Smooth muscle cell (in vitro differentiated cells): ENCODE data around the gene ZNF655. TPM values are rescaled to one million over a fixed set of nuclear protein-coding genes. Genes with fewer than 3 reads are reported as not detected.

Source experiments
- DNase-seq: peaks from one replicate; lab custom pipeline; 2025; ENCODE audit not compliant: unreplicated experiment; lab: John Stamatoyannopoulos, UW
- H2AFZ ChIP-seq: fragments of 200-600 bp; sonication (generic); 2 replicates; pipeline ENCODE4 v1.6.0; 2016; ENCODE audit warnings: antibody characterized with exemption, low read depth, mild to moderate bottlenecking
- H3F3A ChIP-seq: fragments of 200-600 bp; sonication (generic); 2 replicates; pipeline ENCODE4 v1.6.0; 2017; ENCODE audit warnings: antibody characterized with exemption, low read depth
- H3K27ac ChIP-seq: fragments of 200-600 bp; sonication (generic); 2 replicates; pipeline ENCODE4 v1.5.1; 2016; ENCODE audit warnings: low read depth, mild to moderate bottlenecking
- H3K27me3 ChIP-seq: fragments of 200-600 bp; sonication (generic); 2 replicates; pipeline ENCODE4 v1.6.1; 2016; ENCODE audit warnings: low read depth, mild to moderate bottlenecking
- H3K36me3 ChIP-seq: fragments of 200-600 bp; sonication (generic); 2 replicates; pipeline ENCODE4 v1.5.1; 2016; ENCODE audit warnings: low read depth
- H3K4me1 ChIP-seq: fragments of 200-600 bp; sonication (generic); 2 replicates; pipeline ENCODE4 v1.5.1; 2016; ENCODE audit warnings: low read depth
- H3K4me2 ChIP-seq: fragments of 200-600 bp; sonication (generic); 2 replicates; pipeline ENCODE4 v1.6.0; 2016; ENCODE audit warnings: mild to moderate bottlenecking
- H3K4me3 ChIP-seq: fragments of 200-600 bp; sonication (generic); 2 replicates; pipeline ENCODE4 v1.5.1; 2016; ENCODE audit warnings: mild to moderate bottlenecking
- H3K79me2 ChIP-seq: fragments of 200-600 bp; sonication (generic); 2 replicates; pipeline ENCODE4 v1.6.0; 2016; ENCODE audit warnings: low read depth, mild to moderate bottlenecking
- H3K9ac ChIP-seq: fragments of 200-600 bp; sonication (generic); 2 replicates; pipeline ENCODE4 v1.6.0; 2016; ENCODE audit warnings: low read depth
- H3K9me3 ChIP-seq: fragments of 200-600 bp; sonication (generic); replicated peaks from 2 replicates; pipeline ENCODE4 v1.5.1; 2016; ENCODE audit warnings: low read depth
- H4K20me1 ChIP-seq: fragments of 200-600 bp; sonication (generic); 2 replicates; pipeline ENCODE4 v1.6.0; 2016; ENCODE audit warnings: low read depth
- WGBS: methylation state at CpG from one replicate; pipeline ENCODE4 v1.1.7; 2016; ENCODE audit warnings: low lambda C conversion rate; 5-methylcytosine and 5-hydroxymethylcytosine counted together
- polyA plus RNA-seq: library from polyadenylated mRNA; unstranded; fragments of >200 nt; fragmentation: Nextera tagmentation; extraction: Ambion mirVana; gene quantifications from 2 replicates; pipeline ENCODE4 v1.2.1, GENCODE V29; 2016
- total RNA-seq: library from RNA; depleted of rRNA; stranded (reverse); fragments of >200 nt; gene quantifications from 2 replicates; pipeline ENCODE4 v1.2.3, GENCODE V29; 2014
- TF ChIP-seq, protein P1 (sequence below): fragments of 200-600 bp; sonication (generic); IDR thresholded peaks from 2 replicates; pipeline ENCODE4 v1.5.1; 2017; ENCODE audit warnings: borderline replicate concordance, mild to moderate bottlenecking, antibody characterized with exemption; ENCODE audit not compliant: insufficient read depth, poor library complexity, severe bottlenecking

The ZNF655 gene
- total and polyA plus RNA-seq, 2 experiments from 2014 or later: 21.6 to 67.2 TPM

DNA sequence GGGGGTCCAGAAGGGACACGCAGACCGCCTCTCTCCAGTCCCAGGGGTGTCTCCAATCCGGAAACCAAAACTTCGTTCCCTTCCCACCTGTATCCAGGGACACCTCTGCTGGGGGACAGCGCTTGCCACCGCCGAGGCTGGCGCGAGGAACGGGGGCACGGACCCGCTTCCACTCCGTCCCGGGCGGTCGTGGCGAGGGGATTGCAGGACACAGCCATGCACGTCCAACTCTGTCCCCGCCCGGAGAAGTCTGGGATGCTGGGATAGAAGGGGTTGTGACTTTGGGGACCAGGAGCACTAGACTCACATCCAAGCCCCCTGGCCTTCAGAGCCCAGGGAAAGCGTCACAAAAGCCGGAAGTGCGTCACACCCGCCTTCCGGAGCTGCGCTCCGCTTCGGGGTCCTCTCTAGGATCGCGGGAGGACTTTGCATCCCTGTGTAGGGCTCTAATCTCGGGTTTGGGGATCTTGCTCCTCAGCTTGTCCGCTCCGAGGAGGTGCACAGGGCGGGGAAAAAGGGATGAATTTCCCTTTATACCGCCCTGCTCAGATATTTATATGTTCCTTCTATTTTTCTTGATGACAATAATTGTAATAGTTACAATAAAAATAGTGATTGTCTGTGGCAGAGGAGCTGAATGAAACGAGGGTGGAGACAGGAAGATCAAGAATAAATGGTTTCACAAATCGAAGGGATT lies 6.5 kb upstream of the ZNF655 start, which contains the start of gene FAM200A:
FAM200A (minus strand) TSS at position 348 of the 697 bp plus-strand sequence. CDS start 3,707 bp downstream, outside the sequence.
- Histone ChIP-seq H3K4me2 (peak within 1 kb of the TSS; percentile 96), H3K4me1 (peaks cover 4% of the 10 kb centered on the region), H3K9ac (peak within 1 kb of the TSS; percentile 97), H4K20me1 (no peaks in the 10 kb centered on the region), H3F3A (no peaks in the 10 kb centered on the region), H3K27ac (peak within 1 kb of the TSS; percentile 43), H2AFZ (peak within 1 kb of the TSS; percentile 99), H3K27me3 (no peaks in the 10 kb centered on the region), H3K4me3 (peak within 1 kb of the TSS; percentile 95), H3K36me3 (peaks cover 16% of the 10 kb centered on the region), H3K79me2 (peaks cover 29% of the 10 kb centered on the region), H3K9me3 (peaks cover 8% of the 10 kb centered on the region)
- 2% methylated on average over 37 of the region's 37 CpGs for WGBS
- peak; percentile 27 for DNase-seq
- TF ChIP-seq, protein P1, sequence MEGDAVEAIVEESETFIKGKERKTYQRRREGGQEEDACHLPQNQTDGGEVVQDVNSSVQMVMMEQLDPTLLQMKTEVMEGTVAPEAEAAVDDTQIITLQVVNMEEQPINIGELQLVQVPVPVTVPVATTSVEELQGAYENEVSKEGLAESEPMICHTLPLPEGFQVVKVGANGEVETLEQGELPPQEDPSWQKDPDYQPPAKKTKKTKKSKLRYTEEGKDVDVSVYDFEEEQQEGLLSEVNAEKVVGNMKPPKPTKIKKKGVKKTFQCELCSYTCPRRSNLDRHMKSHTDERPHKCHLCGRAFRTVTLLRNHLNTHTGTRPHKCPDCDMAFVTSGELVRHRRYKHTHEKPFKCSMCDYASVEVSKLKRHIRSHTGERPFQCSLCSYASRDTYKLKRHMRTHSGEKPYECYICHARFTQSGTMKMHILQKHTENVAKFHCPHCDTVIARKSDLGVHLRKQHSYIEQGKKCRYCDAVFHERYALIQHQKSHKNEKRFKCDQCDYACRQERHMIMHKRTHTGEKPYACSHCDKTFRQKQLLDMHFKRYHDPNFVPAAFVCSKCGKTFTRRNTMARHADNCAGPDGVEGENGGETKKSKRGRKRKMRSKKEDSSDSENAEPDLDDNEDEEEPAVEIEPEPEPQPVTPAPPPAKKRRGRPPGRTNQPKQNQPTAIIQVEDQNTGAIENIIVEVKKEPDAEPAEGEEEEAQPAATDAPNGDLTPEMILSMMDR: no peak

DNA sequence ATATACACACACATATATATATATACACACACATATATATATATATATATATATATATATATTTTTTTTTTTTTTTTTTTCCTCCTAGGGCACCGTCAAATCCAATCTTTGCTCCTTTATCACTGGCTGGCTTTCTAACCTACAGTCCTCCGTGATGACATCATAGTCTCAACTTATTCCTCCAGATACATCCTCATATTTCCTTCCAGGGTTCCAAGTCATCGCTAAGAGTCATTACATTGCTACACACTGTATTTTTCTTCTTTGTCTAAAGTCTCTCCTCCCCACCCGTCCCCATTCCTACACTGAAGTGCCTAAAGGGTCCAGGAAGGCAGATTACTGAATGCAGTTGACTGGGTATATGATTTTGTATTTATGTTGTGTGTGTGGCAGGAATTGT lies 5.4 kb upstream of the ZNF655 start:
- H3K36me3 ChIP-seq: peaks cover 5% of the 10 kb centered on the region
- H3K4me1 ChIP-seq: peaks cover 13% of the 10 kb centered on the region
- H3K27ac ChIP-seq: no peak overlapping the region
- 95% methylated on average over 4 of the region's 4 CpGs for WGBS
- H4K20me1 ChIP-seq: no peaks in the 10 kb centered on the region
- no peaks in the 10 kb centered on the region for H3K27me3 ChIP-seq
- H3K9ac ChIP-seq: no peak overlapping the region
- TF ChIP-seq, protein P1: no peak
- H3K4me2 ChIP-seq: no peak overlapping the region
- no peak overlapping the region for H3K4me3 ChIP-seq
- peaks cover 38% of the 10 kb centered on the region for H3K79me2 ChIP-seq
- peaks cover 5% of the 10 kb centered on the region for H3F3A ChIP-seq
- H2AFZ ChIP-seq: no peak overlapping the region
- peaks cover 5% of the 10 kb centered on the region for H3K9me3 ChIP-seq
- DNase-seq: no peak

DNA sequence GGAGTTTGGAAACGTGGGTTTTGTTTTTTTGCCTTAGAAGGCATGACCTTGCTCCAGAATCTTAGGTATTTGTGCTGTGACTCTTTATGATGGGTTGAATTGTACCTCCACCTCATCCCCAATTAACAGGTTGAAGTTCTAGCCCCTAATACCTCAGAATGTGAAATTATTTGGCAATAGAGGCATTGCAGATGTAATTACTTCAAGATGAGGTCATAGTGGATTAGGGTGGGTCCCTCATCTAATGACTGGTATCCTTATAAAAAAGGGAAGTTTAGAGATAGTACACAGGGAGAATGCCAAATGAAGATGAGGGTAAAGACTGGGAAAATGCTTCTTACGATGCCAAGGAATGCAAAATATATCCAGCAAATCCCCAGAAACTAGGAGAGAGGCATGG lies 3.5 kb upstream of the ZNF655 start:
- H3K9ac ChIP-seq: no peak overlapping the region
- 93% methylated on average over 2 of the region's 2 CpGs for WGBS
- TF ChIP-seq, protein P1: no peak

More for the DNA sequence above, 3.5 kb upstream of the ZNF655 start:
- DNase-seq: no peak
- H3K36me3 ChIP-seq: no peaks in the 10 kb centered on the region
- H4K20me1 ChIP-seq: peaks cover 6% of the 10 kb centered on the region
- no peak overlapping the region for H3K4me2 ChIP-seq
- H3K9me3 ChIP-seq: no peaks in the 10 kb centered on the region
- H2AFZ ChIP-seq: no peak overlapping the region
- no peak overlapping the region for H3K4me3 ChIP-seq
- peaks cover 13% of the 10 kb centered on the region for H3K4me1 ChIP-seq
- peaks cover 17% of the 10 kb centered on the region for H3F3A ChIP-seq
- no peaks in the 10 kb centered on the region for H3K27me3 ChIP-seq
- H3K79me2 ChIP-seq: peaks cover 50% of the 10 kb centered on the region
- H3K27ac ChIP-seq: no peak overlapping the region
